CD4-positive, alpha-beta T cell treated with Interleukin-15 for 1 hour (primary cell): ENCODE measurements around the gene SEMA3A.

Experiments
- DNase-seq: peaks from one replicate; pipeline ENCODE4 v3.0.0-alpha.2; 2020

The SEMA3A gene

DNA sequence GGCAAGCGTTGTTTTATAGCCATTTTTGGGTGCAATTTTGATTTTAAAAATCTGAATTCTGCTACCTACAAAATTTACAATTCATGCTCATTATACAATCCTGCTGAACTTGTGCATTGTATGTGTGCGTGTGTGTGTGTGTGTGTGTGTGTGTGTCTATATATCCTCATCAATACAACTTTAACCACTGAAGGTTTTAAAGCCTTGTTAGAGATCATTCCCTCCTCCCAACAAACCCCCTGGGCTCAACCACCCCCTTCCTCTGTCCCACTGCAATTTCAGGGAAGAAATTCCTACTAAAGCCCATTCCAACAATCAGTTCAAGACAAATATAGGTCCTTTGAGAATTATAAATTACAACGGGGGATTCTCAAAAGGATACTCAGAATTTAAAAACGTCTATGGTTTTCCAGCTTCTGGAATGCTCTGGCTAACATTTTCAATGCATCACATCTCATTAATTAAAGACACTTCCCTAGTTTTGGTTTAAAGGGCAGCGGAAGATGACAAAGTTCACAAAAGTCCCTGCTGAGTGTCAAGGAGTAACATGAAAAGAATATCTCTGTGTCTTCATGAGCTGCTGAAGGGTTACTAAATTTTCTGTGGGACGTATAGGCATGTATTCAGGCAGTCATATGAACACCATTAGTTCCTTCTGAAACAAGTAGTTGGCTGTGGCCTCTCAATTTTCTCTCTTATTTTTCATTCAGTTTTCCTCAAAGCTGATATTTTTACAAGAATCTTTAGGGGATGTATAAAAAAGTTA, 889 bp upstream of the SEMA3A start:
- no peak for DNase-seq

DNA sequence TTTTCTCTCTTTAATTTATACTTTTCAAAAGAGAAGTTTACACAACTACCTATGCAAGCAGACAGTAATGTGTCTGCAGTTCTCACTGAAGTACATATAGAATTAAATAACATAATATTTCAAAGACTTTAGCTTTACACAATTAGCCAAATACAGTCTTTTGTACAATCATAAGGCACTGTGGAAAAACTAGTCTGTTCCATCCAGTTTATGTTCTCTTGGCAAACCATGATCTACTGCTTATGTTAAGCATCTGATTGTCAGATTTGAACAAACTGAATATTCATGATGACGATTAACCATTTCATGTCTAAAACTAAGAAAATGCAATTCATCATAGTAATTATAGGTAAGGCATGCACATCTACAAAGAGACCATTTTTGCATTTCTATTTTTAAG, 842 bp downstream of the SEMA3A start:
- DNase-seq = no peak

GRCh38 chr7:84191842-84192241, 2.7 kb downstream of the SEMA3A start:
- no peak for DNase-seq

DNA sequence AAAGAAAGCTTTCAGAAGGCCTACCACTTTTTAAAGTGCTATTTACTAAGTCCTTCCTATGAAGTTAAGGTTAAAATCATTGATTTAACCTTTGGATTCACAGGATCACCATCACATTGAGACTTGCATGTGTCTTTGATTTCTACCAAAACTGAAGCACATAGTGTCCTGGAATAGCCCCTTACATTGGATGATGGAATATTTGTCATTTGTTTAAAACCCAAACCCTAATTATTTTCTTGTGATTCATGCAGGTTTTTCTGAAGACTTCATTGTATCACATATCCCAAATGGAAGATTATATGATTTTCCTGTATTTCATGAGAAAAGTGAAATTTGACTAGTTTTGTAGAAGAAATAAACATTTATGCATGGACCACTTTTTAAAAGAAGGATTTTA, 3.3 kb downstream of the SEMA3A start:
- no peak for DNase-seq

DNA sequence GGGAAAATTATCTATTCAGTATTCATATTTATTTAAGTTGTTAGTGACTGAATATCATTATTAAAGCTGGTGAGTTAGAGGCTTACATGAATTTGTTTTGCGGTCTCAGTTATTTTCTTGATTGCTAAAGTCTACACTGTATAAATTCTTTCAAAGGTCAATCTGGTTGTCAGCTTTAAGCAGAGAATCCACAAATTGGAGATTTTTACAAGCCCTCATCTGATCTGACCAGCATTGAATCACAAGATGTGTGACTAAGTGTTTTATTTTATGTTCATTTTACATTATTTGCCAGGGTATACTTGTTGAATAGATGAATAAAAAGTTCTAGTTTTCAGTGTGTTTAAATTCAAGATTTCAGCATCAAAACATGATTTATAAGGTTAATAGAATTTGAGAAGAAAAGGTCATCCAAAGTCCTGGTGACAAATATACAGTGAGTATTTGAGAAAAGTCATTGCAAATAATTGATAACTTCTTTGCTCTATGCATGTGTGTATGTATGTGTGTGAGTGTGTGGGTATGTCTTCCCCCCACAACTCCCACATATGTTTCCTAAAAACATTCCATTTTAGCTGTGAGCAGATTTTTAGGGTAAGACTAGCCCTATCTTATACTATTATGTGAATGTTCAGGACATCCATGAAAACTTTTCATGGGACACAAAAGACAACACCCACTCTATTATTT, 4.4 kb downstream of the SEMA3A start:
- no peak for DNase-seq

GRCh38 chr7:84188786-84189405, 5.7 kb downstream of the SEMA3A start:
- DNase-seq = no peak

GRCh38 chr7:84187813-84188510, 6.6 kb downstream of the SEMA3A start:
- no peak for DNase-seq

GRCh38 chr7:84187087-84187805, 7.3 kb downstream of the SEMA3A start:
- no peak for DNase-seq

- no peak for DNase-seq
These were observed 10.8 kb downstream of the SEMA3A start for GRCh38 chr7:84183741-84184140.

DNA sequence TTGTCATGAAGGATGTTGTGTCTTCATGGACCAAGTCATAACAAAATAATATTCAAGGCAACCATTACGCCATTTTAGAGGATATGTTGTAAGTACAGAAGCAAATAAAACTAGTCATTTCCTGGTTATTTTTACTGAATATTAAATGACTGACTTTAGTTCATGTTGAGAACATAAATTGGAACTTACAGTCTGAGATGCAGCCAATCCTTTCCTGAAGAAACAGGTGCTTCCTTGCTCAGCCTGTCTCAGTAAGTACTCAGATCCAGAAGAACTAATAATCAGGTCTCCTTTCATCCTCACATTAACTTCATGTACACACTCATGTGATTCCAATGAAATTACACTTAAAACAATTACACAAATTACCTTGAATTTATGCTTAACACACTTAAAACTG, 12.3 kb downstream of the SEMA3A start:
- DNase-seq = no peak

DNA sequence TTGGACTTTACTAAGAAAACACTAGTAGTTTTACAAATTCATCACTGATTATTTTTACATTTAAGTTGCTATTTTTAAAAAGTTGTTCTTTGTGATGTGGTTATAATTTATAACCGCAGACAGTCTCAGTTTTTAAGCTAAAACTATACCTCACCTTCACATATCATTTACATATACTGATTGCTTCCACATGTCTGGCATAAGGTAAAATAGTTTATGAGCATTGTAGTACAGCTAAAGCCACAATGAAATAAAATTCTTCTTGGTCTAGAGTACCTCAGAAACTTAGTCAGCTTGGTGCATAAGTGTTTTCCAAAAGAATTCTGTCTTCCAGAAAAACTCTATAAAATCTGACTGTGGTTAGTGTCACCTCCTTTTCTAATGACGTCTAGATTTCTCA, 13.0 kb downstream of the SEMA3A start:
- DNase-seq = no peak

DNA sequence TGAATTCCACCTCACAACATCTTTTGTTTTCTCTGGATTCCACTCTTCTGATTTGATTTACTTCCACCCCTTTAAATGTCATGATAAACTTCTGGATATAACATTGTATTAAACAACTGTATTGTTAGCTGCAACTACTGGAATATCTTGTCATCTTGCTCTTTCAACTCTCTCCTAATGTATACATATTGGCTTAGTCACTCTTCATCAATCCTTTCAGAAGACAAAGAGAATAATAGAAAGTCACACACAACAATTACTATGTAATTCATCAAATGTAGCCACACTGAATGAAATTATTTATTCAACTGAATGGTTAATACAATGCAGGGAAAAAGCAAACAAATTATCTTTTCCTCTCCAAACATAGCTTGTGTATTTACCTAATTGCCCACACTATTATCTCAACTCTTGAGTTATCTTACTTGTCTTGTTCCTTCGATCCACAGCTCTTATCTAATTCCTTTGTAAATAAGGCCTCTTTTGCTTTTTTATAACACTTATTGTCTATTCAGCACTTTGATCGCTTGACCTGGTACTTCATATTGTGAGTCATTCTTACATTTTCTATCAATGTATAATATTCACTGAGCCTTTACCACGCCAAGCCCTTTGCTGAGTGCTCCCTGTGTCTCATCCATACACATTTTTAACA, 16.7 kb downstream of the SEMA3A start:
- DNase-seq = no peak

- no peak for DNase-seq
These were observed 17.9 kb downstream of the SEMA3A start for GRCh38 chr7:84176716-84177115.

GRCh38 chr7:84175461-84175860, 19.1 kb downstream of the SEMA3A start:
- DNase-seq = no peak

- no peak for DNase-seq
These were observed 23.9 kb downstream of the SEMA3A start for GRCh38 chr7:84170646-84171045.

DNA sequence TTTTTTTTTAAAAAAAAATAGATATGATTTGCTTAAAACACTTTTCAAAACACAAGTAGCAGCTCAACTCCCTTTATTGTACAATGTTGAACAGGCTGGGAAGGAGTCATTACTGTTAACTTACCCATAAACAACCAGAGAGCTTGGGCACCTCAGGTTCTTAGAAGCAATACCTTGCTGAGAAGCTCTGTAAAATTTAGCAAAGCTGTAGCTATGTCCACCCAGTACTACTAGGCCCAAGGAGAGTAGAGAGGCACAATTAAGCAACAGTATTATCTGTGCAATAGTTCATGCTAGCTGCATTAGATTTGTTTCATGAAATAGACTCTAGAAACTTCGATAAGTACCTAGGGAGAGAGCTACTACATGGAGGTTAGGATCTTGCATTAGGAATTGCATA, 32.0 kb downstream of the SEMA3A start:
- DNase-seq = no peak

- DNase-seq = no peak
These were observed 32.5 kb downstream of the SEMA3A start for GRCh38 chr7:84162125-84162524.

GRCh38 chr7:84161398-84161797, 33.2 kb downstream of the SEMA3A start:
- DNase-seq = no peak

DNA sequence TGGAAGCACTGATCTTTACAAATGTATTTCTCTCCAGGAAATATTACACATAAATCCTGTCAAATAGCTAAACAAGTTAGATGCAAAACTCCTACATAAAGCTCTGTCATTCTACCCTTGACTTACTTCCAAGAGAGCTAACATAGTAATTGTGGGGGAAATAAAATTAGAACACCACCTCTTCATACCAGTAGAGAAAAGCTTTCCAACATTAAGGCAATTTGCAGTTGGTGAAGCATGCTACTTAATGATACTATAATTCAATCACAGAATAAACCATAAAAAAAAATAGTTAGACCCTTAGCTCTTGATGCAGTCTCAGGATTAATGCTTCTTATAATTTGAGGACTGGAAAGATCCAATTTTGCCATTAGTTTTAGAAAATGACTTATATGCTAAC, 35.2 kb downstream of the SEMA3A start:
- no peak for DNase-seq

- no peak for DNase-seq
These were observed 37.4 kb downstream of the SEMA3A start for GRCh38 chr7:84157171-84157570.

DNA sequence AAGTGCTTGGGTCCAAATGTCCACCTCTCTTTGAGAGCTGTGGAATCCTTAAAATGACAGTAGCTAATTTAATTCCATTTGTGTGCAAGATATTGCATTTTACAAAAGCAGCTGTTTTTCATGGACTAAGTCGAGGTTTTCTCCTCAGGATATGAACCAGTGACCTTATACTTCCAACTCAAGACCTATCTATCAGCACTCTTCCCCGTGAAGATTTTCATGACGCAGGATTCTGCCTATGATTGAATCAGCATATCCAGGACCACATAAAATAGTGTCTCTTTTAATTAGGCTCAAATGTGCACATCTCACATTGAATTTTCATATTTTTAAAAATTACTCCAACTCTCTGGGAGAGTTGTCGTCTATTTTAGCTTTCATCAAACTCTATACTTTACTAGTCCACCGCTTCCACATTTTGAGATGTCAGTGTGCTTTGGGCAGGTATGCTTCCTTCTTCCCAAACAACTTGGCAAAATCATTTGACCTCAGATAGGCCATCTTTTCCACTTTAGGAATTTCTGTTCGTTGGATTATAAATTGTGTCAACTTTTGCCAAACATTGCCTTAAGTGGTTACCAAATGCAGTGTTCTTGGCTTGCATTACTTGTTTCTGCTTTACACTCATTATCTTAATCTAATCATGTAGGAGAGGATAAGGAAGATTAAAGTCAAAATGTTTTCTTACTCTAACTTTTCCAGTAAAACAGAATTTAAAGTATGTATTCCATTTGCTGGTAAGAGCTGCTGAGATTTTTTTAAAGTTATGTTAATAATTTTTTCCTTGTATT, 39.4 kb downstream of the SEMA3A start:
- DNase-seq = no peak

- no peak for DNase-seq
These were observed 41.6 kb downstream of the SEMA3A start for GRCh38 chr7:84152995-84153394.
